IMR-90 (cell line): ENCODE results near the gene OPN5. TPM values are rescaled to one million over a fixed set of nuclear protein-coding genes. Genes with fewer than 3 reads are reported as not detected.

Experiments
- ATAC-seq: fragments of 200-7000 bp; cut with Tn5 transposase; 2 replicates; pipeline ENCODE4 v1.9.1; 2020; ENCODE audit warnings: low read depth, mild to moderate bottlenecking, moderate library complexity
- BruUV-seq: library from RNA; stranded (reverse); fragments of 400-500 nt; replicated peaks from 2 replicates; lab custom pipeline; 2021; lab: Mats Ljungman, UMichigan
- CTCF ChIA-PET: fragments of 300-600 bp; formaldehyde crosslinking; extraction: SDS; loops from one replicate; lab custom pipeline; 2021; ENCODE audit warnings: antibody characterized with exemption; lab: Yijun Ruan, JAX
- POLR2A ChIA-PET: fragments of 300-600 bp; sonication (Branson Sonifier 250); formaldehyde crosslinking; loops from one replicate; lab custom pipeline; 2022; ENCODE audit warnings: antibody characterized with exemption; ENCODE audit not compliant: unreplicated experiment; lab: Charles Lee
- DNase-seq: peaks from one replicate; pipeline ENCODE4 v3.0.0; 2013
- H2AFZ ChIP-seq: replicated peaks from 2 replicates; pipeline ENCODE3; 2013; ENCODE audit warnings: low read length, mild to moderate bottlenecking; ENCODE audit not compliant: poor library complexity
- H2AK5ac ChIP-seq: 2 replicates; pipeline ENCODE4 v1.6.1; 2013; ENCODE audit warnings: low read depth, low read length, inconsistent platforms
- H2AK9ac ChIP-seq: replicated peaks from 2 replicates; pipeline ENCODE3; 2013; ENCODE audit warnings: mild to moderate bottlenecking, low read depth, low read length, moderate library complexity; ENCODE audit not compliant: poor library complexity
- H2BK120ac ChIP-seq: 2 replicates; pipeline ENCODE4 v1.6.1; 2013; ENCODE audit warnings: low read depth, low read length, inconsistent platforms
- H2BK15ac ChIP-seq: 3 replicates; pipeline ENCODE4 v1.6.1; 2013; ENCODE audit warnings: low read depth, low read length, inconsistent platforms
- H2BK20ac ChIP-seq: 2 replicates; pipeline ENCODE4 v1.6.1; 2013; ENCODE audit warnings: low read depth, mild to moderate bottlenecking, inconsistent platforms, low read length, moderate library complexity
- H2BK5ac ChIP-seq: 2 replicates; pipeline ENCODE4 v1.6.1; 2013; ENCODE audit warnings: mild to moderate bottlenecking, low read depth, low read length, inconsistent platforms; ENCODE audit not compliant: poor library complexity, severe bottlenecking
- H3K14ac ChIP-seq: replicated peaks from 2 replicates; pipeline ENCODE4 v1.6.1; 2013; ENCODE audit warnings: low read depth, low read length, inconsistent platforms
- H3K18ac ChIP-seq: 2 replicates; pipeline ENCODE4 v1.6.1; 2013; ENCODE audit warnings: low read depth, low read length, control low read depth
- H3K23ac ChIP-seq: 2 replicates; pipeline ENCODE4 v1.6.1; 2013; ENCODE audit warnings: low read depth, low read length, inconsistent platforms
- H3K27ac ChIP-seq: 2 replicates; pipeline ENCODE4 v1.5.1; 2013; ENCODE audit warnings: mild to moderate bottlenecking, control low read depth, low read length; ENCODE audit not compliant: insufficient read depth
- H3K27me3 ChIP-seq: 2 replicates; pipeline ENCODE4 v1.6.1; 2013; ENCODE audit warnings: low read length; ENCODE audit not compliant: control insufficient read depth, insufficient read depth
- H3K36me3 ChIP-seq: 2 replicates; pipeline ENCODE4 v1.6.1; 2013; ENCODE audit warnings: low read length, mixed read lengths; ENCODE audit not compliant: control insufficient read depth, insufficient read depth
- H3K4ac ChIP-seq: 2 replicates; pipeline ENCODE4 v1.6.1; 2013; ENCODE audit warnings: low read depth, low read length, inconsistent platforms
- H3K4me1 ChIP-seq: 2 replicates; pipeline ENCODE4 v1.6.1; 2013; ENCODE audit warnings: low read length, mixed read lengths; ENCODE audit not compliant: control insufficient read depth, insufficient read depth
- H3K4me2 ChIP-seq: 2 replicates; pipeline ENCODE4 v1.6.1; 2013; ENCODE audit warnings: low read depth, mild to moderate bottlenecking, control low read depth, low read length, moderate library complexity
- H3K4me3 ChIP-seq: 2 replicates; pipeline ENCODE4 v1.5.1; 2013; ENCODE audit warnings: low read depth, mild to moderate bottlenecking, control low read depth, low read length, moderate library complexity; ENCODE audit not compliant: insufficient read depth
- H3K56ac ChIP-seq: 2 replicates; pipeline ENCODE4 v1.6.1; 2013; ENCODE audit warnings: low read length, inconsistent platforms; ENCODE audit not compliant: insufficient read depth; ENCODE audit errors: extremely low read depth
- H3K79me1 ChIP-seq, 2 experiments: 2 replicates each; pipeline ENCODE4 v1.6.1; 2013; ENCODE audit warnings: low read length in 2 of 2, inconsistent platforms in 1 of 2, low read depth in 1 of 2
- H3K9ac ChIP-seq: 2 replicates; pipeline ENCODE4 v1.6.1; 2013; ENCODE audit warnings: low read depth, low read length, control low read depth
- H3K9me1 ChIP-seq: 2 replicates; pipeline ENCODE4 v1.6.1; 2013; ENCODE audit warnings: low read length, inconsistent platforms; ENCODE audit not compliant: insufficient read depth
- H3K9me3 ChIP-seq: 2 replicates; pipeline ENCODE4 v1.6.1; 2013; ENCODE audit warnings: low read length; ENCODE audit not compliant: control insufficient read depth, insufficient read depth
- H4K20me1 ChIP-seq: 2 replicates; pipeline ENCODE4 v1.6.1; 2013; ENCODE audit warnings: low read length, inconsistent platforms; ENCODE audit not compliant: insufficient read depth
- H4K5ac ChIP-seq: 2 replicates; pipeline ENCODE4 v1.6.1; 2013; ENCODE audit warnings: mild to moderate bottlenecking, low read depth, low read length, control low read depth
- H4K8ac ChIP-seq, 2 experiments: 2 replicates each; pipeline ENCODE4 v1.6.1; 2013; ENCODE audit warnings: low read depth in 2 of 2, low read length in 2 of 2, control low read depth in 1 of 2, inconsistent platforms in 1 of 2
- H4K91ac ChIP-seq: 2 replicates; pipeline ENCODE4 v1.6.1; 2013; ENCODE audit warnings: low read depth, low read length, inconsistent platforms; ENCODE audit not compliant: insufficient read depth
- BHLHE40 ChIP-seq: fragments of 150-350 bp; IDR thresholded peaks from 2 replicates; pipeline ENCODE4 v1.6.1; 2016; ENCODE audit warnings: mild to moderate bottlenecking, low read depth, low read length
- CEBPB ChIP-seq: IDR thresholded peaks from 2 replicates; pipeline ENCODE4 v1.6.1; 2012; ENCODE audit warnings: low read depth, low read length, improper control_type of control experiment
- CHD1 ChIP-seq: IDR thresholded peaks from 2 replicates; pipeline ENCODE4 v1.6.1; 2012; ENCODE audit warnings: low read depth, low read length, improper control_type of control experiment
- MAFK ChIP-seq: IDR thresholded peaks from 2 replicates; pipeline ENCODE4 v1.6.1; 2012; ENCODE audit warnings: low read depth, low read length, improper control_type of control experiment
- MAZ ChIP-seq: IDR thresholded peaks from 2 replicates; pipeline ENCODE4 v1.6.1; 2012; ENCODE audit warnings: low read depth, mild to moderate bottlenecking, low read length, improper control_type of control experiment, moderate library complexity, borderline replicate concordance
- MXI1 ChIP-seq: IDR thresholded peaks from 2 replicates; pipeline ENCODE4 v1.6.1; 2012; ENCODE audit warnings: low read depth, mild to moderate bottlenecking, low read length, moderate library complexity, borderline replicate concordance
- NFE2L2 ChIP-seq: fragments of 150-350 bp; IDR thresholded peaks from 2 replicates; pipeline ENCODE4 v1.6.1; 2016; ENCODE audit warnings: low read depth, mild to moderate bottlenecking, low read length
- RAD21 ChIP-seq: IDR thresholded peaks from 2 replicates; pipeline ENCODE4 v1.6.1; 2012; ENCODE audit warnings: low read length, improper control_type of control experiment
- RFX5 ChIP-seq: IDR thresholded peaks from 2 replicates; pipeline ENCODE4 v1.8.0; 2012; ENCODE audit warnings: low read depth, mild to moderate bottlenecking, low read length, moderate library complexity
- SMC3 ChIP-seq: fragments of 150-350 bp; IDR thresholded peaks from 2 replicates; pipeline ENCODE4 v1.6.1; 2016; ENCODE audit warnings: low read depth, mild to moderate bottlenecking, antibody characterized with exemption, low read length, moderate library complexity
- WGBS, 2 experiments: methylation state at CpG; one replicate each; pipeline versions ENCODE4 v1.1.5 to v1.1.7; 2013; ENCODE audit warnings: missing lambda C conversion rate in 2 of 2; ENCODE audit not compliant: insufficient read length in 1 of 2; ENCODE audit errors: extremely low coverage in 2 of 2; 5-methylcytosine and 5-hydroxymethylcytosine counted together
- dilution Hi-C: fragments of 300-500 bp; cut with HindIII; formaldehyde crosslinking; loops from one replicate; pipeline ENCODE4 v1.14.3; 2018; ENCODE audit warnings: low sequenced_read_pairs; ENCODE audit not compliant: unreplicated experiment
- in situ Hi-C: fragments of 300-500 bp; cut with MboI; formaldehyde crosslinking; loops from 3 replicates; pipeline ENCODE4 v1.14.3; 2019; ENCODE audit warnings: low sequenced_read_pairs, inconsistent platforms, mixed read lengths
- intact Hi-C: fragments of 100-400 bp; cut with micrococcal nuclease; formaldehyde crosslinking; loops from 2 replicates; pipeline ENCODE4 v1.10.0; 2022
- polyA plus RNA-seq, 3 experiments: library from polyadenylated mRNA; depleted of rRNA; stranded (reverse); fragments of >200 nt; gene quantifications; 2 replicates each; pipeline ENCODE4 v1.2.3, GENCODE V29; 2012; ENCODE audit warnings: low replicate concordance in 1 of 3
- total RNA-seq: library from RNA; depleted of rRNA; stranded (reverse); fragments of >200 nt; gene quantifications from 2 replicates; pipeline ENCODE4 v1.2.3, GENCODE V29; 2012
- TF ChIP-seq, protein P1 (sequence below): fragments of 150-350 bp; IDR thresholded peaks from 2 replicates; pipeline ENCODE4 v1.6.1; 2016; ENCODE audit warnings: low read depth, mild to moderate bottlenecking, low read length, moderate library complexity, borderline replicate concordance
- TF ChIP-seq, protein P2 (sequence below): fragments of 150-350 bp; IDR thresholded peaks from 2 replicates; pipeline ENCODE4 v1.6.1; 2017; ENCODE audit warnings: mild to moderate bottlenecking, antibody characterized with exemption, low read length, low read depth

The OPN5 gene
- total and polyA plus RNA-seq, 2 of the 4 experiments (the other 2 are of a cell fraction), result not detected

DNA sequence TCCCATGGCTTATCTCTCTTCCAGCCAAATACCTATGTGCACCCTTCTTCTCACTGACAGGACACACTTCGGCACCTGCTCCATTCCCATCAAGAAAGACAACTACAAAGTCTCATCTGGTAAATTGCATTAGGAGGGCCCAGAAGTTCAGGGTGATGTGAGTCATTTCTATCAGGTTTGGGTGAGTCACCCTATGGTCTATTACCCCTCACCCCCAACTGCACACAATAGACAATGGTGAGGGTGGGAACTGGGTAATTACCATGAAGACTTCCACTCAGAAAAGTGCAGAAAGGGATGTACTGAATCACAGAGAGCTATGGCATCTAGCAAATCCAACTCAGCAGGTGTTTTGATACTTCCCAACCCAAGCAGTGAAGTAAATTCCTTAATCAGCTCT, 54.8 kb downstream of the OPN5 start:
- Histone ChIP-seq H3K27me3 (no peaks in the 10 kb centered on the region), H3K18ac (no peak overlapping the region), H3K56ac (no peak overlapping the region), H4K5ac (no peak overlapping the region), H2AK5ac (no peak overlapping the region), H4K8ac (no peak overlapping the region), H3K9ac (no peak overlapping the region), H3K79me1 (no peaks in the 10 kb centered on the region), H3K36me3 (no peaks in the 10 kb centered on the region), H2BK120ac (no peak overlapping the region), H4K20me1 (no peaks in the 10 kb centered on the region), H3K4me3 (no peak overlapping the region), H3K4me2 (no peak overlapping the region), H3K9me3 (no peaks in the 10 kb centered on the region), H3K14ac (no peak overlapping the region), H4K91ac (no peak overlapping the region), H3K27ac (no peak overlapping the region), H3K9me1 (no peaks in the 10 kb centered on the region), H3K23ac (no peak overlapping the region), H2BK20ac (no peak overlapping the region), H3K4me1 (no peaks in the 10 kb centered on the region), H2AK9ac (no peak overlapping the region), H2BK15ac (no peak overlapping the region), H2AFZ (no peak overlapping the region), H3K4ac (no peak overlapping the region), H2BK5ac (no peak overlapping the region)
- in situ Hi-C loops, result no loop called here
- ChIA-PET CTCF (no interaction called here), POLR2A (no interaction called here)
- DNase-seq (no peak), ATAC-seq (no peak)
- TF ChIP-seq CHD1 (no peak), MAZ (no peak), MXI1 (no peak), RAD21 (no peak), MAFK (no peak), RFX5 (no peak), NFE2L2 (no peak), BHLHE40 (no peak), CEBPB (no peak), SMC3 (no peak)
- TF ChIP-seq, protein P1, sequence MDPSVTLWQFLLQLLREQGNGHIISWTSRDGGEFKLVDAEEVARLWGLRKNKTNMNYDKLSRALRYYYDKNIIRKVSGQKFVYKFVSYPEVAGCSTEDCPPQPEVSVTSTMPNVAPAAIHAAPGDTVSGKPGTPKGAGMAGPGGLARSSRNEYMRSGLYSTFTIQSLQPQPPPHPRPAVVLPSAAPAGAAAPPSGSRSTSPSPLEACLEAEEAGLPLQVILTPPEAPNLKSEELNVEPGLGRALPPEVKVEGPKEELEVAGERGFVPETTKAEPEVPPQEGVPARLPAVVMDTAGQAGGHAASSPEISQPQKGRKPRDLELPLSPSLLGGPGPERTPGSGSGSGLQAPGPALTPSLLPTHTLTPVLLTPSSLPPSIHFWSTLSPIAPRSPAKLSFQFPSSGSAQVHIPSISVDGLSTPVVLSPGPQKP, result no peak
- TF ChIP-seq, protein P2, sequence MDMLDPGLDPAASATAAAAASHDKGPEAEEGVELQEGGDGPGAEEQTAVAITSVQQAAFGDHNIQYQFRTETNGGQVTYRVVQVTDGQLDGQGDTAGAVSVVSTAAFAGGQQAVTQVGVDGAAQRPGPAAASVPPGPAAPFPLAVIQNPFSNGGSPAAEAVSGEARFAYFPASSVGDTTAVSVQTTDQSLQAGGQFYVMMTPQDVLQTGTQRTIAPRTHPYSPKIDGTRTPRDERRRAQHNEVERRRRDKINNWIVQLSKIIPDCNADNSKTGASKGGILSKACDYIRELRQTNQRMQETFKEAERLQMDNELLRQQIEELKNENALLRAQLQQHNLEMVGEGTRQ, result no peak
- no CpG with 5 or more reads among the region's 1 CpG for WGBS, 2 experiments
- intact Hi-C loops, result no loop called here
- BruUV-seq, result no TSS peak
- dilution Hi-C loops, result no loop called here
